HEK293 (cell line): ENCODE data around the gene ISOC2.

Experiments used
- TCF7L2 ChIP-seq: IDR thresholded peaks from 2 replicates; pipeline ENCODE4 v1.6.1; 2011; ENCODE audit warnings: low read depth, mild to moderate bottlenecking, inconsistent platforms, low read length, moderate library complexity, borderline replicate concordance
- ZBTB10 ChIP-seq: fragments of 450-650 bp; formaldehyde crosslinking; IDR thresholded peaks from 2 replicates; pipeline ENCODE4 v1.5.1; 2016; ENCODE audit warnings: missing biosample characterization, missing genetic modification characterization
- ZBTB48 ChIP-seq: fragments of 450-650 bp; formaldehyde crosslinking; IDR thresholded peaks from 2 replicates; pipeline ENCODE4 v1.5.1; 2016; ENCODE audit warnings: missing biosample characterization, missing genetic modification characterization
- ZEB2 ChIP-seq: fragments of 450-650 bp; formaldehyde crosslinking; IDR thresholded peaks from 2 replicates; pipeline ENCODE4 v1.5.1; 2016; ENCODE audit warnings: missing biosample characterization, missing genetic modification characterization
- ZFP37 ChIP-seq: fragments of 450-650 bp; formaldehyde crosslinking; IDR thresholded peaks from 2 replicates; pipeline ENCODE4 v1.5.1; 2016; ENCODE audit warnings: missing biosample characterization, missing genetic modification characterization
- ZNF223 ChIP-seq: fragments of 450-650 bp; formaldehyde crosslinking; IDR thresholded peaks from 2 replicates; pipeline ENCODE4 v1.5.1; 2016; ENCODE audit warnings: missing biosample characterization, missing genetic modification characterization
- ZNF670 ChIP-seq: fragments of 450-650 bp; formaldehyde crosslinking; IDR thresholded peaks from 2 replicates; pipeline ENCODE4 v1.5.1; 2016; ENCODE audit warnings: missing biosample characterization, missing genetic modification characterization, low read depth
- ZNF777 ChIP-seq: fragments of 450-650 bp; formaldehyde crosslinking; IDR thresholded peaks from 2 replicates; pipeline ENCODE4 v1.5.1; 2017; ENCODE audit warnings: missing biosample characterization, missing genetic modification characterization, borderline replicate concordance
- TF ChIP-seq, protein P1 (sequence below): fragments of 450-650 bp; formaldehyde crosslinking; IDR thresholded peaks from 2 replicates; pipeline ENCODE4 v1.5.1; 2016; ENCODE audit warnings: missing biosample characterization, missing genetic modification characterization

- no peak for TF ChIP-seq ZNF223 (tag by site-specific recombination)
- TF ChIP-seq ZBTB10 = no peak
- TF ChIP-seq ZEB2 (tag by site-specific recombination) = no peak
- TF ChIP-seq, protein P1, sequence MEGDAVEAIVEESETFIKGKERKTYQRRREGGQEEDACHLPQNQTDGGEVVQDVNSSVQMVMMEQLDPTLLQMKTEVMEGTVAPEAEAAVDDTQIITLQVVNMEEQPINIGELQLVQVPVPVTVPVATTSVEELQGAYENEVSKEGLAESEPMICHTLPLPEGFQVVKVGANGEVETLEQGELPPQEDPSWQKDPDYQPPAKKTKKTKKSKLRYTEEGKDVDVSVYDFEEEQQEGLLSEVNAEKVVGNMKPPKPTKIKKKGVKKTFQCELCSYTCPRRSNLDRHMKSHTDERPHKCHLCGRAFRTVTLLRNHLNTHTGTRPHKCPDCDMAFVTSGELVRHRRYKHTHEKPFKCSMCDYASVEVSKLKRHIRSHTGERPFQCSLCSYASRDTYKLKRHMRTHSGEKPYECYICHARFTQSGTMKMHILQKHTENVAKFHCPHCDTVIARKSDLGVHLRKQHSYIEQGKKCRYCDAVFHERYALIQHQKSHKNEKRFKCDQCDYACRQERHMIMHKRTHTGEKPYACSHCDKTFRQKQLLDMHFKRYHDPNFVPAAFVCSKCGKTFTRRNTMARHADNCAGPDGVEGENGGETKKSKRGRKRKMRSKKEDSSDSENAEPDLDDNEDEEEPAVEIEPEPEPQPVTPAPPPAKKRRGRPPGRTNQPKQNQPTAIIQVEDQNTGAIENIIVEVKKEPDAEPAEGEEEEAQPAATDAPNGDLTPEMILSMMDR (tag by site-specific recombination) = no peak
- no peak for TF ChIP-seq ZBTB48 (tag by site-specific recombination)
- TF ChIP-seq ZNF670 = no peak
- no peak for TF ChIP-seq ZNF777
- TF ChIP-seq ZFP37 (tag by site-specific recombination) = no peak
- no peak for TF ChIP-seq TCF7L2
These were observed 20.1 kb downstream of the ISOC2 start for GRCh38 chr19:55441319-55441691.
